ENCODE measurements around the gene KIAA0232.

The KIAA0232 gene

DNA sequence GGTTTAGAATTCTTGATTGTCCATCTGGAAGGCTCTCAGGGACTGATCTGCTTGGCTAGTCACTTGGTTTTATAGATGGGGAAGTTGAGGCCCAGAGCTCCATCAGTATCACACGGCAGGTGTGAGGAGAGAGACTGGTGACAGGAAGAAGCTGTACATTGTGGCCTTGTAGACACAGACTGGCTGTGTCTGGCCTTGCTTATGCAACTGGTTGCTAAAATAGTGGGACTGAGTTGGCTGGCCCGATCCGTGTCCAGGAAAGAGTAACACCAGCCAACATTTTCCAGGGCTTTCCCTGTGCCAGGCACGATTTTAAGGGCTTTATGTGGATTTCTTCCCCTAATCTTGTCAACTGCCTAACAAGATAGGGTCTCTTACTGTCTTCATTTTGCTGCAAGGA, 129.9 kb downstream of the KIAA0232 start:
- no peaks in the 10 kb centered on the region for H3K9me2 ChIP-seq (replicated peaks; ENCODE audit: insufficient read depth, low read length)
- DNase-seq: no peak
- no peak overlapping the region for H3K4me2 ChIP-seq (ENCODE audit: low read depth, low read length)
- H4K20me1 ChIP-seq (ENCODE audit: insufficient read depth, low read length): no peaks in the 10 kb centered on the region
- peaks cover 20% of the 10 kb centered on the region for H3K79me2 ChIP-seq (ENCODE audit: low read length)
- no peaks in the 10 kb centered on the region for H3K9me3 ChIP-seq (replicated peaks; ENCODE audit: insufficient read depth, low read length)
- no peaks in the 10 kb centered on the region for H3K36me3 ChIP-seq (replicated peaks; ENCODE audit: insufficient read depth, low read length)
- no peaks in the 10 kb centered on the region for H3K27me3 ChIP-seq (replicated peaks; ENCODE audit: insufficient read depth, low read length)
- no peaks in the 10 kb centered on the region for H3F3A ChIP-seq (ENCODE audit: insufficient read depth, low read length)
- H3K4me3 ChIP-seq (ENCODE audit: low read length): no peak overlapping the region
- peaks cover 11% of the 10 kb centered on the region; the same call in 1 of the 2 replicates for H3K4me1 ChIP-seq (ENCODE audit: low read length)
- no peak overlapping the region for H2AFZ ChIP-seq (ENCODE audit: low read length)
- no peak overlapping the region for H3K27ac ChIP-seq (ENCODE audit: low read length)
- TF ChIP-seq EZH2phosphoT487 (IDR thresholded peaks at IDR 0.05; ENCODE audit: low read length) (no peak), EZH2 (optimal IDR thresholded peaks at IDR 0.05; ENCODE audit: low read depth, low read length) (no peak)
- TF ChIP-seq, protein P1, sequence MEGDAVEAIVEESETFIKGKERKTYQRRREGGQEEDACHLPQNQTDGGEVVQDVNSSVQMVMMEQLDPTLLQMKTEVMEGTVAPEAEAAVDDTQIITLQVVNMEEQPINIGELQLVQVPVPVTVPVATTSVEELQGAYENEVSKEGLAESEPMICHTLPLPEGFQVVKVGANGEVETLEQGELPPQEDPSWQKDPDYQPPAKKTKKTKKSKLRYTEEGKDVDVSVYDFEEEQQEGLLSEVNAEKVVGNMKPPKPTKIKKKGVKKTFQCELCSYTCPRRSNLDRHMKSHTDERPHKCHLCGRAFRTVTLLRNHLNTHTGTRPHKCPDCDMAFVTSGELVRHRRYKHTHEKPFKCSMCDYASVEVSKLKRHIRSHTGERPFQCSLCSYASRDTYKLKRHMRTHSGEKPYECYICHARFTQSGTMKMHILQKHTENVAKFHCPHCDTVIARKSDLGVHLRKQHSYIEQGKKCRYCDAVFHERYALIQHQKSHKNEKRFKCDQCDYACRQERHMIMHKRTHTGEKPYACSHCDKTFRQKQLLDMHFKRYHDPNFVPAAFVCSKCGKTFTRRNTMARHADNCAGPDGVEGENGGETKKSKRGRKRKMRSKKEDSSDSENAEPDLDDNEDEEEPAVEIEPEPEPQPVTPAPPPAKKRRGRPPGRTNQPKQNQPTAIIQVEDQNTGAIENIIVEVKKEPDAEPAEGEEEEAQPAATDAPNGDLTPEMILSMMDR (IDR thresholded peaks at IDR 0.05; ENCODE audit: low read length): no peak
- H3K9ac ChIP-seq (ENCODE audit: low read length): no peak overlapping the region

DNA sequence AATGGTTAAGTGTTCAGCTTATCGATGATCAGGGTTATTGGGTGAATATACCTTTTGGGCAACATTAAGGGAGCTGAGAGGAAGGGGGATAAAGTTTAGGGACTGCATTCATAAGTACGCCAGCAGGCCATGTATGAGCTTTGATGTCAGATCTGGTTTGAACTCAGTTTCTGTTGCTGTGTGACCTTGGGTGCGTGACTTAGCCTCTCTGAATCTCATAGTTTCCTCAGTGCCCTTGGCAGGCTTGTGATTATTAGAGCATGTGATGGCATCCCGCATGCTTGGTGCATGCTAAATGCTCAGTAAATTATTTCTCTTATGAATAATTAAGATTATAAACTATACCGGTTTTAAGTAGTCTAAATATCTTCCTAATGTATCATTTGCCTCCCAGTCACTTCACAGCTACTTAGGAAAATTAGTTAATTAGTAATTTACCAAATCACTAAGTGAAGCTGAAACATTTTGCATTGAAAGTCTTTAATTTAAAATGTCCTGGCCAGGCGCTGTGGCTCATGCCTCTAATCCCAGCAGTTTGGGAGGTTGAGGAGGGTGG, 130.9 kb downstream of the KIAA0232 start:
- DNase-seq: no peak
- Histone ChIP-seq H3K4me3 (ENCODE audit: low read length) (no peak overlapping the region), H3K27me3 (replicated peaks; ENCODE audit: insufficient read depth, low read length) (no peaks in the 10 kb centered on the region), H4K20me1 (ENCODE audit: insufficient read depth, low read length) (no peaks in the 10 kb centered on the region), H3K4me1 (ENCODE audit: low read length) (peaks cover 9% of the 10 kb centered on the region; the same call in 1 of the 2 replicates), H3K9ac (ENCODE audit: low read length) (no peak overlapping the region), H3K4me2 (ENCODE audit: low read depth, low read length) (no peak overlapping the region), H3K9me3 (replicated peaks; ENCODE audit: insufficient read depth, low read length) (no peaks in the 10 kb centered on the region), H3K36me3 (replicated peaks; ENCODE audit: insufficient read depth, low read length) (no peaks in the 10 kb centered on the region), H3K27ac (ENCODE audit: low read length) (no peak overlapping the region), H3K79me2 (ENCODE audit: low read length) (peaks cover 20% of the 10 kb centered on the region), H2AFZ (ENCODE audit: low read length) (no peak overlapping the region), H3F3A (ENCODE audit: insufficient read depth, low read length) (no peaks in the 10 kb centered on the region), H3K9me2 (replicated peaks; ENCODE audit: insufficient read depth, low read length) (no peaks in the 10 kb centered on the region)
- TF ChIP-seq EZH2phosphoT487 (IDR thresholded peaks at IDR 0.05; ENCODE audit: low read length) (no peak), EZH2 (optimal IDR thresholded peaks at IDR 0.05; ENCODE audit: low read depth, low read length) (no peak)
- TF ChIP-seq, protein P1 (IDR thresholded peaks at IDR 0.05; ENCODE audit: low read length): no peak

DNA sequence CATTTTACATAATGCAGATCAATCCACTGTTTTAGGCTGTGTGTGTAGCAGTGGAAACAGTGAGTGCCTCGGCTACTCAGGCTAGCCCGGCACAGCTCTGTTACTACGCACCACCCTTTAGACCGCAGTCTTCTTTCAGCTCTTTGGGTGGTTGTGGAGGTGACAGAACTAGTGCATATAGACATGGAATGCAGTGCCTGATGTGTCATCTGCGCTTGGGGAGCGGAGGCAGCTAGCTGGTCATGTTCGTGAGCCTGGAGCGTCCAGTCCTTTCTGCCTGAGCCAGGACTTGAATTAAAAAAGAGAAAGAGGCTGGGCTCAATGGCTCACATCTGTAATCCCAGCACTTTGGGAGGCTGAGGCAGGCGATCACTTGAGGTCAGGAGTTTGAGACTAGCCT, 131.9 kb downstream of the KIAA0232 start:
- Histone ChIP-seq H3K27ac (ENCODE audit: low read length) (no peak overlapping the region), H3K9me3 (replicated peaks; ENCODE audit: insufficient read depth, low read length) (no peaks in the 10 kb centered on the region), H3K79me2 (ENCODE audit: low read length) (peaks cover 20% of the 10 kb centered on the region), H3K4me2 (ENCODE audit: low read depth, low read length) (no peak overlapping the region), H2AFZ (ENCODE audit: low read length) (no peak overlapping the region), H3K9ac (ENCODE audit: low read length) (no peak overlapping the region), H3K4me3 (ENCODE audit: low read length) (no peak overlapping the region), H3K27me3 (replicated peaks; ENCODE audit: insufficient read depth, low read length) (no peaks in the 10 kb centered on the region), H3K36me3 (replicated peaks; ENCODE audit: insufficient read depth, low read length) (no peaks in the 10 kb centered on the region), H3F3A (ENCODE audit: insufficient read depth, low read length) (no peaks in the 10 kb centered on the region), H3K4me1 (ENCODE audit: low read length) (0 out of 2 replicates have a peak, but pooled peaks cover 6% of the 10 kb centered on the region), H4K20me1 (ENCODE audit: insufficient read depth, low read length) (no peaks in the 10 kb centered on the region), H3K9me2 (replicated peaks; ENCODE audit: insufficient read depth, low read length) (no peaks in the 10 kb centered on the region)
- no peak for DNase-seq
- no peak for TF ChIP-seq EZH2phosphoT487 (IDR thresholded peaks at IDR 0.05; ENCODE audit: low read length)
- TF ChIP-seq, protein P1 (IDR thresholded peaks at IDR 0.05; ENCODE audit: low read length): no peak
- no peak for TF ChIP-seq EZH2 (optimal IDR thresholded peaks at IDR 0.05; ENCODE audit: low read depth, low read length)
